Activated T-helper 1 cell treated with anti-CD3 and anti-CD28 coated beads, Interleukin-12 subunit alpha, Interleukin-12 subunit beta, Interleukin-2, Interleukin-4 antibody, amounts not matched to agents 30 ng/mL and 10 ng/mL and 1 ng/mL, durations not matched to agents 14 hours and 24 hours and 36 hours (primary cell): Measurements from ENCODE around the gene SPAG7. TPM values are rescaled to one million over a fixed set of nuclear protein-coding genes. Genes with fewer than 3 reads are reported as not detected.

Source experiments
- DNase-seq: peaks from one replicate; pipeline ENCODE4 v3.0.0; 2021; ENCODE audit warnings: low spot score
- H3K27ac Mint-ChIP-seq: one replicate; pipeline ENCODE4 v1.8.0; 2021; ENCODE audit warnings: mild to moderate bottlenecking, mixed read lengths
- H3K27me3 Mint-ChIP-seq: one replicate; pipeline ENCODE4 v1.8.0; 2022; ENCODE audit warnings: mild to moderate bottlenecking, moderate library complexity, mixed read lengths; ENCODE audit not compliant: insufficient read depth
- H3K36me3 Mint-ChIP-seq: one replicate; pipeline ENCODE4 v1.8.0; 2021; ENCODE audit warnings: low read depth, mixed read lengths
- H3K4me1 Mint-ChIP-seq: one replicate; pipeline ENCODE4 v1.8.0; 2021; ENCODE audit warnings: low read depth, mixed read lengths
- H3K4me3 Mint-ChIP-seq: one replicate; pipeline ENCODE4 v1.8.0; 2021; ENCODE audit warnings: mild to moderate bottlenecking, moderate library complexity, mixed read lengths
- H3K9me3 Mint-ChIP-seq: one replicate; pipeline ENCODE4 v1.8.0; 2021; ENCODE audit warnings: mixed read lengths
- intact Hi-C: fragments of 100-400 bp; cut with micrococcal nuclease; formaldehyde crosslinking; loops from one replicate; pipeline ENCODE4 v1.15.1; 2024
- total RNA-seq: library from RNA; stranded (reverse); gene quantifications from 2 replicates; pipeline ENCODE4 v1.2.3, GENCODE V29; 2022

Gene SPAG7
- total RNA-seq, 1 donor from 2014 or later: 66.5 TPM

DNA sequence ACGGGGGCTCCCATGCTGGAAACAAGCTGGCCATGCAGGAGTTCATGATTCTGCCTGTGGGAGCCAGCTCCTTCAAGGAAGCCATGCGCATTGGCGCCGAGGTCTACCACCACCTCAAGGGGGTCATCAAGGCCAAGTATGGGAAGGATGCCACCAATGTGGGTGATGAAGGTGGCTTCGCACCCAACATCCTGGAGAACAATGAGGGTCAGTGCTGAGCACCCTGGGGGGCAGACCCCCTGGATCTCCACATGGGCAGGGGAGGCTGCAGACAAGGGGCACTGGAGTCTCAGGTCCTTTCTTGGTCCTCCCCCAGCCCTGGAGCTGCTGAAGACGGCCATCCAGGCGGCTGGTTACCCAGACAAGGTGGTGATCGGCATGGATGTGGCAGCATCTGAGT is 12.5 kb downstream of the SPAG7 start:
- H3K36me3 Mint-ChIP-seq: peaks cover 13% of the 10 kb centered on the region
- no peak overlapping the region for H3K27ac Mint-ChIP-seq
- intact Hi-C loops: no loop called here
- no peak for DNase-seq
- H3K4me3 Mint-ChIP-seq: no peak overlapping the region
- H3K9me3 Mint-ChIP-seq: no peaks in the 10 kb centered on the region
- peaks cover 14% of the 10 kb centered on the region for H3K4me1 Mint-ChIP-seq
- no peaks in the 10 kb centered on the region for H3K27me3 Mint-ChIP-seq

DNA sequence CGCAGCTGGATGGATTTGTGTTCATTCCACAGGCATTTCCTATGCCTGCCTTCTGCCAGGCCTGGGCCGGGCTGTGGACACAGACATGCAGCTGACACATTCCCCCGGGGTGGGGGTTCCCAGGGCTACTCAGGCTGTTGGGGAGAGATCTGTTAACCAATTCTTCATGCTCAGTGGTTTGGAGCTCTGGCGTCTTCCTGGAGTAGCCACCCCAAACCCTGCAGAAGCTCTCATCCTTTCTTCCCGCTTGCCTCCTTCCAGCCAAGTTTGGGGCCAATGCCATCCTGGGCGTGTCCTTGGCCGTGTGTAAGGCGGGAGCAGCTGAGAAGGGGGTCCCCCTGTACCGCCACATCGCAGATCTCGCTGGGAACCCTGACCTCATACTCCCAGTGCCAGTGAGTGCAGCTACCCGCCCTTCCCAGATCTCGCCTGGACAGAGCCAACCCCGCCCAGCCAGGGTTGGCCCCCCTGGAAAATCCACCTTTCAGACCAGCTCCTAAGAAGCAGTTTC is 14.1 kb downstream of the SPAG7 start:
- Mint-ChIP-seq H3K4me3 (no peak overlapping the region), H3K4me1 (peaks cover 18% of the 10 kb centered on the region), H3K27ac (no peak overlapping the region), H3K9me3 (no peaks in the 10 kb centered on the region), H3K27me3 (no peaks in the 10 kb centered on the region), H3K36me3 (peaks cover 6% of the 10 kb centered on the region)
- DNase-seq: no peak
- intact Hi-C loops: no loop called here

DNA sequence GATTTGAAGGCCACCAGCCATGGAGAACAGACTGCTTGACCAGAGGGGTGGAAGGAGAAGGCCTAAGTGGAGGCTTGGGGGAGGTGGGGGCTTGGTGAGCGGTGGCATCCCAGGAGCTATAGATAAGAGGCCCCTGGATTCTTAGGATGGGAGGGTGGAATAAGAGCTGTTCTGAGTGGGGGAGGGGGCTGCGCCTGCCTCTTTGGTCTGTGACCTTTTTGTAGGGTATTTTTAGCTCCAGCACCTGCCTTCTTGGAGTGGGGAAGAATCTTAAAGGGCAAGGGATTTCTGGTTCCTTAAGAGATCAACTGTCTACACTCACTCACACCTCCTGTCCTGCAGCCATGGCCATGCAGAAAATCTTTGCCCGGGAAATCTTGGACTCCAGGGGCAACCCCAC is 16.1 kb downstream of the SPAG7 start:
- DNase-seq: no peak
- intact Hi-C loops: no loop called here
- Mint-ChIP-seq H3K4me3 (peak overlapping the region; percentile 91), H3K27me3 (peaks cover 2% of the 10 kb centered on the region), H3K27ac (peak overlapping the region; percentile 6), H3K4me1 (peaks cover 24% of the 10 kb centered on the region), H3K9me3 (no peaks in the 10 kb centered on the region), H3K36me3 (peaks cover 16% of the 10 kb centered on the region)

- Mint-ChIP-seq H3K4me3 (peak within 1 kb of the TSS; percentile 91), H3K27ac (peak within 1 kb of the TSS; percentile 92), H3K36me3 (peaks cover 19% of the 10 kb centered on the region), H3K27me3 (peaks cover 2% of the 10 kb centered on the region), H3K9me3 (no peaks in the 10 kb centered on the region), H3K4me1 (peaks cover 30% of the 10 kb centered on the region)
- intact Hi-C loops: no loop called here
- DNase-seq: no peak
Observed at GRCh38 chr17:4950746-4951204, 16.8 kb downstream of the SPAG7 start, which contains the start of gene ENO3. TSS of gene ENO3 (plus strand) at chr17:4951119. CDS start at chr17:4951830, 711 bp downstream.

DNA sequence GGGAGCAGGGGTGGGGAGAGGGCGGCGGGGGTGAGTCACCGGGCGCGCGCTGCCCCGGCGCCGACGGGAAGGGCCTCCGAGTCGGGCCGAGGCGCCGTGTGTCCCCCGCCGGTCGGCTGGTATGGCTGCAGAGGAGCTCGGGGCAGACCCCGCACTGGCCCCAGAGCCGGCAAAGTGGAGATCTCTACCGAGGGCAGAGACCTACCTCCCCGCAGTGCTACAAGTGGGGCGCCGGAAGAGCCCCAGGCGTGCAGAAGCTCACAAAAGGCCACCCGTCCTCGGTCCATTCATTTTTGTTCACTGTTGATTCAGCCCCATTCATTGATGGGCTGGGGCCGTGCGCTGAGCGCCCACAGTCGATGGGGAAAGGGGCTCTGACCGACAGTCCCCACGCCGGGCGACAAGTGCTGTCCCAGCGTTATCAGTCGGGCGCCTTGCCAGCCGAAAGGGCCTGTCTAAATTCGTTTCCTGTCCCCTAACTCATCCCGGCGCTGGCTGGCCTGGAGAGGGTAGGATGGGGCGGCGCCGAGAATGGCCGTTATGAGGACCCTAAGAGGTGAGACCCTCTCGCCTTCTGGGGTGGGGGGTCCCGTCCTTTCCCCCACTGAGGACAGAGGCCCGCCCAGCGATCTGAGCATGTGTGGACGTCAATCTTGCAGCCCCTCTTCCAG is 17.4 kb downstream of the SPAG7 start:
- no peak for DNase-seq

DNA sequence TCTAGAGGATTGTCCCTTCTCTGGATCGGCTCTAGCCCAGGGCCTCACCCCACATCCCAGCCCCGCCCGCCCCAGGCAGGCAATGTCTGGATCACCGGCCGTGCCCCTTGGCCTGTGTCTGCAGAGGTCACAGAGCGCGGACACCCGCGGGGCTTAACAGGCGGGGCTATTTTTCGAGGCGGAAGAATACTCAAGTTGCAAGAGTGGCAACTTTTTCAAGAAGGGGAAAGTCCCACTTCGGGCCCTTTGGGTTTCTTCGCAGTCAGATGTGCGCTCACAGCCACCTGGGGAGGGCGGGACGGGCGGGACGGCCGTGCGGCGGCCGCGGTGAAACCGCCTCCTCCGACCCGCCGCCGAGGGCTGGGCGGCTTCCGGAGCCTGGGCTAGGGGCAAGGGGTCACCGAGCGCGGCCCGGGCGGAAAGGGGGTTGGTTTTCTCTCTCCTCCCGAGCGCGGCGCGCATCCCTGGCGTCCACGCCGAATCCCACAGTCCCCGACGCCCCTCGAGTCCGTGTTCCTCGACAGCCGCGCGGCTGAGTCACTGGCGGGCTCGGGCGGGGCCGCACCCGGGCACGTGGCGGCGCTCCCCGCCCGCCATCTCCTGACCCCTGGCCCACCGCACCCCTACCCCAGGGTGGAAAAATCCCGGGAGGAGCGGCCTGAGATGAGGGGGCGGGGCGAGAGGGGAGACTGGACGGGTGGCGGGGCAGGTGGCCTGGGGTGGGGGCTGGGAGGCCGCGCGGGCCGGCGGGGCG is 18.1 kb downstream of the SPAG7 start:
- DNase-seq: peak; percentile 75
- Mint-ChIP-seq H3K27ac (peak overlapping the region; percentile 85), H3K9me3 (no peaks in the 10 kb centered on the region), H3K4me1 (peaks cover 43% of the 10 kb centered on the region), H3K4me3 (peak overlapping the region; percentile 84), H3K36me3 (peaks cover 31% of the 10 kb centered on the region), H3K27me3 (peaks cover 2% of the 10 kb centered on the region)
- intact Hi-C loops: loop anchor here (1.0 to 5.0 kb wide), 5 partner anchors 38 to 807 kb away; partner anchors contain the start of genes CAMTA2, CYB5D2, MINK1 and NUP88

More for the DNA sequence above, 17.4 kb downstream of the SPAG7 start:
- H3K36me3 Mint-ChIP-seq: peaks cover 25% of the 10 kb centered on the region
- no peaks in the 10 kb centered on the region for H3K9me3 Mint-ChIP-seq
- H3K4me1 Mint-ChIP-seq: peaks cover 36% of the 10 kb centered on the region
- peak overlapping the region; percentile 91 for H3K4me3 Mint-ChIP-seq
- intact Hi-C loops: no loop called here
- peaks cover 2% of the 10 kb centered on the region for H3K27me3 Mint-ChIP-seq
- peak overlapping the region; percentile 92 for H3K27ac Mint-ChIP-seq

DNA sequence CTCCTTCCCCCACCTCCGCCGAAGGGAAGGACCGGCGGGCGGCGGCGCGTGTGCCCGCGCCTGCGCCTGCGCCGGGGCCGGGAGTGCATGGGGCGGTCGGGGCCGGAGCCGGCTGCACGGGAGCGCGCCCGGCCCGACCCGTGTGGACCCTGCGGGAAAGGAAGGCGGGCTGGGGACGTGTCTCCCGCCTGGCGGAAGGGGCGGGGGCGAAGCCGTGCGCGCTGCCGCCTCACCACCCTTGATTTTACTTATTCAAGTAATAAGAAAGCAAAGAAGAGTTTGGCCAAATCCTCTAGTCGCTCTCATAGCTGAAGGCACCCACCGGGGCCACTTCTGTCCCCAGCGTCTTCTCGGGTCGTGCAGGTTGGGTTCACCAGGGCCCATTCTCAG is 18.7 kb downstream of the SPAG7 start:
- Mint-ChIP-seq H3K4me1 (peaks cover 49% of the 10 kb centered on the region), H3K36me3 (peaks cover 35% of the 10 kb centered on the region), H3K27me3 (peaks cover 2% of the 10 kb centered on the region), H3K4me3 (peak overlapping the region; percentile 97), H3K27ac (peak overlapping the region; percentile 100), H3K9me3 (no peaks in the 10 kb centered on the region)
- DNase-seq: peak; percentile 77
- intact Hi-C loops: loop anchor here (1.0 to 5.0 kb wide), 9 partner anchors 9 to 806 kb away; partner anchors contain the start of genes ARRB2, CAMTA2, CYB5D2 and INCA1

- no peaks in the 10 kb centered on the region for H3K9me3 Mint-ChIP-seq
- peak; percentile 82 for DNase-seq
- H3K4me1 Mint-ChIP-seq: peaks cover 52% of the 10 kb centered on the region
- peaks cover 35% of the 10 kb centered on the region for H3K36me3 Mint-ChIP-seq
- H3K4me3 Mint-ChIP-seq: peak within 1 kb of the TSS; percentile 100
- H3K27ac Mint-ChIP-seq: peak within 1 kb of the TSS; percentile 100
- peaks cover 2% of the 10 kb centered on the region for H3K27me3 Mint-ChIP-seq
- intact Hi-C loops: loop anchor here (1.0 to 5.0 kb wide), 8 partner anchors 8 to 806 kb away; partner anchors contain the start of genes ARRB2, CYB5D2, INCA1 and KIF1C
Observed at GRCh38 chr17:4948166-4948930, 19.3 kb downstream of the SPAG7 start, which contains the start of gene PFN1. TSS of gene PFN1 (minus strand) at chr17:4948530. CDS start at chr17:4948394, 136 bp downstream.

DNA sequence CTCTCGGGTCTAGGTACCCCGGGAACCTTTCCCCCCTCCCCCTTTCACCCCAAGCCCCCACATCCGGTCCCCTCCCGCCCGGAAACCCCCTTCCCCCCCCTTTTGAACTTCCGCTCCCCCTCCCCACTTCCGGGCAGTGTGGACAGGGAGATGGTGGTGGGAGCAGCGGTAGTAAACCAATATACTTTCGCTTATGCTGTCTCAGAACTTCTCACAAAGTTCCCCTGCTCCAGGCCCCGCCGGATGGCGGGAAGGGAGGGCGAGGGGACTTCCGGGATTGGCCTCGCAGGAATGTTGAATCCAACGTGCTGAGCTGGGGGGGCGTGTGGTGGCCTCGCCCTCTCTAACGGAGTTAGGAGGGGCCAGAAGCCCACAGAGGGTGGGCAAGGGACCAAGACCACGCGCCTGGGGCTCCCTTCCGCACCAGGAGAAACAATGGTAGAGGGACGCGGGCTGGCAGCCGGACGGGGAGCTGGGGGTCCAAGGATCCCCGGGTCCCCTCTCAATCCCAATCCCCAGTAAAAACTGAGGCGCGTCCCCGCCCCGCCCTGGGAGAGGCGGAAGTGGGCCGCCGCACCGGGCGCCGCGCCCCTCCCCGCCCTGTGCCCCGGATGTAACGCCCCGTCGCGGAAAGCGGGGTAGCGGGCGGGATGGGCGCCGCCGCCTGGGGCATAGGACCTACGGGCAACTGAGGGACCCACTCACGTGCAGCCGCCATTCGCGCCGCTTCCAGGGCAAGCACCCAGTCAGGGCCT is 20.0 kb downstream of the SPAG7 start:
- H3K36me3 Mint-ChIP-seq: peaks cover 42% of the 10 kb centered on the region
- H3K4me3 Mint-ChIP-seq: peak overlapping the region; percentile 100
- peak; percentile 74 for DNase-seq
- peaks cover 59% of the 10 kb centered on the region for H3K4me1 Mint-ChIP-seq
- H3K27me3 Mint-ChIP-seq: peaks cover 2% of the 10 kb centered on the region
- no peaks in the 10 kb centered on the region for H3K9me3 Mint-ChIP-seq
- H3K27ac Mint-ChIP-seq: peak overlapping the region; percentile 94
- intact Hi-C loops: loop anchor here (1.0 to 5.0 kb wide), 8 partner anchors 7 to 805 kb away; partner anchors contain the start of genes ARRB2, CYB5D2, INCA1 and KIF1C

DNA sequence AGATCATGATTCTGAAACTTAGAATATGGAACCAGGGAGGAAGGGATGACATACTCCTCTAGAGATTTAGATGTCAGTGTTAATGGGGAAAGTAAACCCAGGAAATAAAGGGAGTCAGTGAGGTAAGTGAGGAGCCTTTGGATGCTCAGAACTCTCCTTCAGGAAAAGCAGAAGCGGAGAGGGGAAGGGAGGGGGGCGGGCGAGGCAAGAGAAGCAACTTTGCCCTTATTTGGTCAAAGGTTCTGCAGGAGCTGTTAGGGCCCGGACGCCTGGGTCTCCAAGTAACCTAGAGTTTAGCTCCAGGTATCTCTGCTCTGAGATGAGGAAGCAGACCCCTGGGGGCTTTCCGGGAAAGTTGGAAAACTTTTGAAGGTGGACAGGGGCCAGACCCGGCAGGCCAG is 20.6 kb downstream of the SPAG7 start:
- Mint-ChIP-seq H3K4me3 (peak overlapping the region; percentile 100), H3K36me3 (peaks cover 48% of the 10 kb centered on the region), H3K4me1 (peaks cover 65% of the 10 kb centered on the region), H3K27me3 (peaks cover 2% of the 10 kb centered on the region), H3K9me3 (no peaks in the 10 kb centered on the region), H3K27ac (peak overlapping the region; percentile 94)
- no peak for DNase-seq
- intact Hi-C loops: loop anchor here (5.0 kb wide), 2 partner anchors 115 to 470 kb away; partner anchors contain the start of genes MINK1 and NUP88

- intact Hi-C loops: loop anchor here (5.0 kb wide), 2 partner anchors 114 to 471 kb away; partner anchors contain the start of genes MINK1 and NUP88
Observed at GRCh38 chr17:4946312-4946976, 21.2 kb downstream of the SPAG7 start.

More at GRCh38 chr17:4946312-4946976, 21.2 kb downstream of the SPAG7 start:
- no peaks in the 10 kb centered on the region for H3K9me3 Mint-ChIP-seq
- H3K4me1 Mint-ChIP-seq: peaks cover 70% of the 10 kb centered on the region
- peak overlapping the region; percentile 94 for H3K27ac Mint-ChIP-seq
- H3K4me3 Mint-ChIP-seq: peak overlapping the region; percentile 100
- DNase-seq: no peak
- peaks cover 53% of the 10 kb centered on the region for H3K36me3 Mint-ChIP-seq
- peaks cover 2% of the 10 kb centered on the region for H3K27me3 Mint-ChIP-seq
